Thoracic aorta (tissue), 2 donors: Measurements from ENCODE around the gene ACO1. TPM values are rescaled to one million over a fixed set of nuclear protein-coding genes. Genes with fewer than 3 reads are reported as not detected.
"Not testable (repeated sequence)": the region's sequence is repeated elsewhere in the genome, so short reads cannot be mapped to it uniquely, and the experiment has no call there.

Source experiments
- ATAC-seq: fragments of 150-250 bp; one replicate; pipeline ENCODE4 v1.8.0; 2017; ENCODE audit warnings: low read depth; ENCODE audit not compliant: insufficient number of reproducible peaks, low FRiP score
- DNase-seq: peaks from one replicate; pipeline ENCODE4 v3.0.0-alpha.2; 2020; ENCODE audit warnings: low spot score
- H3K27ac ChIP-seq, 2 donors: fragments of 200-600 bp; sonication (generic); 1 replicate in 1 of 2; 2 replicates in 1 of 2; pipeline ENCODE4 v1.5.1; 2016; ENCODE audit warnings: mild to moderate bottlenecking in 2 of 2, moderate library complexity in 2 of 2
- H3K27me3 ChIP-seq: fragments of 200-600 bp; sonication (generic); replicated peaks from 2 replicates; pipeline ENCODE4 v1.6.0; 2016; ENCODE audit warnings: mild to moderate bottlenecking; ENCODE audit not compliant: insufficient read depth
- H3K36me3 ChIP-seq: fragments of 200-600 bp; sonication (generic); one replicate; pipeline ENCODE4 v1.5.1; 2016
- H3K4me1 ChIP-seq, 2 donors: fragments of 200-600 bp; sonication (generic); 1 replicate in 1 of 2; 2 replicates in 1 of 2; pipeline versions ENCODE4 v1.5.1 to v1.6.0; 2016; ENCODE audit warnings: low read depth in 2 of 2, mild to moderate bottlenecking in 1 of 2; ENCODE audit not compliant: control insufficient read depth in 1 of 2
- H3K4me3 ChIP-seq: fragments of 200-600 bp; sonication (generic); 2 replicates; pipeline ENCODE4 v1.5.1; 2016; ENCODE audit warnings: mild to moderate bottlenecking
- H3K9me3 ChIP-seq: fragments of 200-600 bp; sonication (generic); 2 replicates; pipeline ENCODE4 v1.5.1; 2016
- CTCF ChIP-seq: fragments of 200-600 bp; sonication (generic); IDR thresholded peaks from one replicate; pipeline ENCODE4 v1.5.1; 2019; ENCODE audit warnings: antibody characterized with exemption
- total RNA-seq, 2 donors: library from RNA; depleted of rRNA; stranded (reverse); fragments of >200 nt; gene quantifications; one replicate each; pipeline versions ENCODE4 v1.1.0 to v1.2.3, GENCODE V29; 2016

ACO1 gene
- total RNA-seq, 2 donors from 2014 or later: 28.6 to 32.9 TPM

GRCh38 chr9:32351845-32352244, 32.6 kb upstream of the ACO1 start:
- H3K36me3 ChIP-seq: no peaks in the 10 kb centered on the region
- no peak overlapping the region for H3K27ac ChIP-seq
- DNase-seq: no peak
- no peak for TF ChIP-seq CTCF
- no peak for ATAC-seq
- no peaks in the 10 kb centered on the region for H3K9me3 ChIP-seq
- H3K27me3 ChIP-seq: no peaks in the 10 kb centered on the region
- H3K4me3 ChIP-seq: no peak overlapping the region
- no peaks in the 10 kb centered on the region for H3K4me1 ChIP-seq

GRCh38 chr9:32353476-32353875, 31.0 kb upstream of the ACO1 start:
- H3K27me3 ChIP-seq, H3K4me3 ChIP-seq, H3K4me1 ChIP-seq, H3K27ac ChIP-seq, DNase-seq, H3K9me3 ChIP-seq, ATAC-seq, H3K36me3 ChIP-seq: not testable (repeated sequence)

DNA sequence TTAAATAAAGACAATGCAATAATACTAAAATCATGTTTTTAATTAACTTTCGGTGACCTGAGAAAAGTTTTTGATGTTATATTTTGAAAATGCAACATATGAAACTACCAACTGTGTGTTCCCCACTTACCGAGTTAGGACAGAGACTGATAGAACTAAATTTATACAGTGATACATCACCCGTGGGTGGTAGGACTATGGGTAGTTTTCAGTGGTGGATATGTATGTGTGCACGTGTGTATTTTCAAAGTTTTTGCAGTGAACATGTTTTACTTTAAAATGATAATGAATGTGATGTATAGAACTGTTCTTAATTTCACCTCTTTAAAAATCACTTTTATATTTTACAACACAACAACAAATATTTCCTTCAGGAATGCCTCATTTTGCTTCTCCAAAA, 25.0 kb upstream of the ACO1 start:
- no peak for ATAC-seq
- DNase-seq: no peak
- no peaks in the 10 kb centered on the region for H3K9me3 ChIP-seq
- no peak overlapping the region for H3K4me3 ChIP-seq
- H3K27me3 ChIP-seq: no peaks in the 10 kb centered on the region
- H3K36me3 ChIP-seq: no peaks in the 10 kb centered on the region
- no peak overlapping the region for H3K27ac ChIP-seq
- H3K4me1 ChIP-seq: no peaks in the 10 kb centered on the region
- no peak for TF ChIP-seq CTCF

GRCh38 chr9:32360983-32361673, 23.3 kb upstream of the ACO1 start:
- Histone ChIP-seq H3K4me3 (no peak overlapping the region), H3K27ac (no peak overlapping the region), H3K36me3 (no peaks in the 10 kb centered on the region), H3K4me1 (no peaks in the 10 kb centered on the region), H3K27me3 (no peaks in the 10 kb centered on the region), H3K9me3 (no peaks in the 10 kb centered on the region)
- TF ChIP-seq CTCF: no peak
- DNase-seq (no peak), ATAC-seq (no peak)

- no peaks in the 10 kb centered on the region for H3K27me3 ChIP-seq
- no peak for TF ChIP-seq CTCF
- peaks cover 3% of the 10 kb centered on the region for H3K9me3 ChIP-seq
- H3K4me1 ChIP-seq: no peaks in the 10 kb centered on the region
- H3K4me3 ChIP-seq: no peak overlapping the region
- ATAC-seq (no peak), DNase-seq (no peak)
- H3K36me3 ChIP-seq: no peaks in the 10 kb centered on the region
- no peak overlapping the region for H3K27ac ChIP-seq
Measured at GRCh38 chr9:32371279-32371678, 13.2 kb upstream of the ACO1 start.

DNA sequence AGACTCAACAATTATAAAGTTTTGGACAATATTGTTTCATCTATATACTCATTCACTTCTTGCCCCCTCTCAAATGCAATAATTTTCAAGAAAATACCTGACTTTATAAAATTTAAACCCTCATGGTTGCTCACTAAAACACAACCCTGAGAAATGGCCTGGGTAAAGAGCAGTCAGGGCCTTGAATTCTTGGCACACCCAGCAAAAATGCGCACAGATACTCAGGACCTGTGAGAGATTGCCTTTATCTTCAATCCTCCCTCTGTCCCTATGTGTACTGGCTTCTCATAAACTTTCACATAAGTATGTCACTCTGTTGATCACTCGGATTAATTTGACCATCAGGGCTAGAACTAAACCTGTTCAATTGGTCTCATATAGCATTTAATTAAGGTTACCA, 12.8 kb upstream of the ACO1 start:
- H3K36me3 ChIP-seq: no peaks in the 10 kb centered on the region
- no peak for TF ChIP-seq CTCF
- no peak overlapping the region for H3K4me3 ChIP-seq
- H3K27me3 ChIP-seq: no peaks in the 10 kb centered on the region
- H3K27ac ChIP-seq: no peak overlapping the region
- no peaks in the 10 kb centered on the region for H3K4me1 ChIP-seq
- H3K9me3 ChIP-seq: peaks cover 3% of the 10 kb centered on the region
- DNase-seq: no peak
- no peak for ATAC-seq
